ENCODE measurements around the gene PCGF2.
A peak's percentile ranks its signal among the peaks of the same experiment; 100 is the strongest.
"Not testable (repeated sequence)": the region's sequence is repeated elsewhere in the genome, so short reads cannot be mapped to it uniquely, and the experiment has no call there.

Gene PCGF2

DNA sequence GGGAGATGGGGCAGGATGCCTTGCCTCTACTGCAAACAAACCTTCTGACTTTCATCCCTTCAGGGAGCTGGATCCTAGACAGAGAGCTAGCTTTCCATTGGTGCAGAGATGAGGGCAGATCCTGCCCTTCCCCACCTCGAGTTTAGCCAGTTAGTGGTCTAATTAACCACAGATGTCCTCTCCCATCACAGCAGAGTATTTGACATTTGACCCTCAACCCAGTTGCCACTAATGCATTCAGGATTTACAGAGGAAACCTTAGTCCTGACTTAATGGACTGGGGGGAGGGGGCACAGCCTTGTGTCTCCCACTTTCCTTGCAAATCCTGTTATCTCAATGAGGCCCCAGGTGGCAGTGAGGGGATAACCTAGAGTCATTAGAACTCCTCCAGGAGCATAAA lies 41.0 kb upstream of the PCGF2 start:
- no peak overlapping the region for H3K4me3 ChIP-seq (ENCODE audit: control insufficient read depth, low read depth, low read length)
- DNase-seq (ENCODE audit: low read depth) = peak; percentile 79
- TF ChIP-seq, protein P1, sequence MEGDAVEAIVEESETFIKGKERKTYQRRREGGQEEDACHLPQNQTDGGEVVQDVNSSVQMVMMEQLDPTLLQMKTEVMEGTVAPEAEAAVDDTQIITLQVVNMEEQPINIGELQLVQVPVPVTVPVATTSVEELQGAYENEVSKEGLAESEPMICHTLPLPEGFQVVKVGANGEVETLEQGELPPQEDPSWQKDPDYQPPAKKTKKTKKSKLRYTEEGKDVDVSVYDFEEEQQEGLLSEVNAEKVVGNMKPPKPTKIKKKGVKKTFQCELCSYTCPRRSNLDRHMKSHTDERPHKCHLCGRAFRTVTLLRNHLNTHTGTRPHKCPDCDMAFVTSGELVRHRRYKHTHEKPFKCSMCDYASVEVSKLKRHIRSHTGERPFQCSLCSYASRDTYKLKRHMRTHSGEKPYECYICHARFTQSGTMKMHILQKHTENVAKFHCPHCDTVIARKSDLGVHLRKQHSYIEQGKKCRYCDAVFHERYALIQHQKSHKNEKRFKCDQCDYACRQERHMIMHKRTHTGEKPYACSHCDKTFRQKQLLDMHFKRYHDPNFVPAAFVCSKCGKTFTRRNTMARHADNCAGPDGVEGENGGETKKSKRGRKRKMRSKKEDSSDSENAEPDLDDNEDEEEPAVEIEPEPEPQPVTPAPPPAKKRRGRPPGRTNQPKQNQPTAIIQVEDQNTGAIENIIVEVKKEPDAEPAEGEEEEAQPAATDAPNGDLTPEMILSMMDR (conservative IDR thresholded peaks at IDR 0.05; ENCODE audit: control insufficient read depth, insufficient read depth, low read depth, low read length) = no peak

- not testable (repeated sequence) for H3K4me3 ChIP-seq (ENCODE audit: control insufficient read depth, low read depth, low read length); DNase-seq (ENCODE audit: low read depth)
Measured at GRCh38 chr17:38787999-38788398, 39.9 kb upstream of the PCGF2 start.

- H3K4me3 ChIP-seq (ENCODE audit: control insufficient read depth, low read depth, low read length) = no peak overlapping the region
- no peak for DNase-seq (ENCODE audit: low read depth)
- TF ChIP-seq, protein P1 (conservative IDR thresholded peaks at IDR 0.05; ENCODE audit: control insufficient read depth, insufficient read depth, low read depth, low read length) = no peak
Measured at GRCh38 chr17:38786372-38786771, 38.2 kb upstream of the PCGF2 start.

- TF ChIP-seq, protein P1 (conservative IDR thresholded peaks at IDR 0.05; ENCODE audit: control insufficient read depth, insufficient read depth, low read depth, low read length) = no peak
- DNase-seq (ENCODE audit: low read depth) = no peak
- H3K4me3 ChIP-seq (ENCODE audit: control insufficient read depth, low read depth, low read length) = no peak overlapping the region
Measured at GRCh38 chr17:38783227-38783626, 35.1 kb upstream of the PCGF2 start.

DNA sequence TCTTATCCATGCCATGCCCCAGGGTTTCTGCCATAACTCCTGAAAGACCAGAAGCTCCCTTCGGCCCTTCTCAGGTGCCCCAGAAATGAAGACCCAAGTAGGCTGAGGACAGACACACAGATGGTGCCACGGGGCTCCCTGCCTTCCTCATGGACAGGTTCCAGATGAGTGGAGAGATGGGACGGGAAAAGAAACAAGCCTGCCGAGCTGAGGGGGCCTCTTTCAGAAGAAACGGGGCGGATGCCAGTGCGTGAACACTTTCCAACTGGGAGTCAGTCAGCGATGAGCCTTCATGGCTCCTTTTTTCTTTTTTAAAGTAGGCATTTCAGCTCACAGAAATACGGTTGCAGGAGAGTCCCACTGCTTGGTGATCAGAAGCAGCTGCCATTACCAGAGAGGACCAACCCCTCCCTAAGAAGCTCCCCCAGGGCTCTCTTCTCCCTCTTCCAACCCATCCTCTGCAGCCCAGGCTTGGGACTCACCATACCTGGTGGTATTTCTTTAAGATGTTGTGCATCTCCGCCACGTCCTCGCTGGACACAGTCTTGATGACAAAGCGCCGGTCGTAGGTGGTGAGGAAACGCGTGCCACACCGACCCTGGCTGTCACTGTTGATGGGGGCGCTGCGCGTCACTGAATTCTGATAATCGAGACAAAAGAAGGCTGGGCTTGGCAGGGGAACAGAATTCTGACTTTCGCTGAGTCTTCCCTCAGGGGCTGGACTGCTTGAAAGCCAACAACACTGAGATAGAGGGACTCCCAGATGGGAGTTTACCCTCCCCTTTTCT lies 32.0 kb upstream of the PCGF2 start:
- TF ChIP-seq, protein P1 (conservative IDR thresholded peaks at IDR 0.05; ENCODE audit: control insufficient read depth, insufficient read depth, low read depth, low read length) = no peak
- H3K4me3 ChIP-seq (ENCODE audit: control insufficient read depth, low read depth, low read length) = no peak overlapping the region
- no peak for DNase-seq (ENCODE audit: low read depth)

DNA sequence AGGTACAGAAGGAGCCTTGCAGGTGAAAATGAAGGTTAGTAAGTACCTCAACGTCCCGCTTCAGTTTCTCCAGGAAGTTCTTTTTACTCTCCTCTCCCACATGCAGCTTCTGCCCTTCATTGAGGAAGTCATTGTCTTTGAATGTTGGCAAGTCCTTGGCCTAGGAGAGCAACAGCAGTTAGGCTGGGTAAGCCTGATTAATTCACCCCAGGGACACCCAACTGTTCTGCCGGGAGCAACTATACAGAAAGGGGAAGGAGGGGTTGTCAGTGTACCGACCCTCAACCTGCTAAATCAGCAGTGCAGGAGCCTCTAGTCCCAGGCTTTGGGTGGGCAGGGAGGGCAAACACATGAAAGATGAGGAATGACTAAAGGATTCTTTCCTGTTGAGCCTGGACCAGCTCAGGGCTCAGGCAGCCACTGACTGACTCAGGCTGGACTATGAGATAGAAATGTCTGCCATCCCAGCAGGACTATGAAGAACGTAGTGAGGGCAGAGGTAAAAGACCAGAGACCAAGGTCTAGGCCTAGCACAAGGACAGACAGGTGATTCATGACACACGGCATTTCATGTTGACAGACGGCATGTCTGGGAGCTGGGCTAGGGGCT lies 29.6 kb upstream of the PCGF2 start:
- H3K4me3 ChIP-seq (ENCODE audit: control insufficient read depth, low read depth, low read length) = no peak overlapping the region
- DNase-seq (ENCODE audit: low read depth) = no peak
- TF ChIP-seq, protein P1 (conservative IDR thresholded peaks at IDR 0.05; ENCODE audit: control insufficient read depth, insufficient read depth, low read depth, low read length) = no peak

DNA sequence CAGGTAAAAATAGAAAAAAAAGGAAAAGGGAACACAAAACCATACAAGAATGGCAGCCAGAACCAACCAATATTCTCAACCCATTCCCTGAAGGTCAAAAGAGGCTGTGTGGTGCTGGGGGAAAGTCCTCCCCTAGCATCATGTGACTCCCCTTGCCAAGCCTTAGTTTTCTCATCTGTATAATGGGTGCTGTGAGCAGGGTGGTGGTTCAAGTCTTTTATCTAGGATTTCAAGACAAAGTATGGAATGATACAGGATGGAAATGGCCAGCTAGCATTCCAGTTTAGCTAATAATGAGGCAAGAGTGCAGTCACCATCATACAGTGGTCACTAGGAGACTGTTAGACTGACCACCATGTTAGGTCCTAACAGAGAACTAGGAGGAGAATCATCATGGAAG lies 25.1 kb upstream of the PCGF2 start:
- no peak overlapping the region for H3K4me3 ChIP-seq (ENCODE audit: control insufficient read depth, low read depth, low read length)
- no peak for DNase-seq (ENCODE audit: low read depth)
- TF ChIP-seq, protein P1 (conservative IDR thresholded peaks at IDR 0.05; ENCODE audit: control insufficient read depth, insufficient read depth, low read depth, low read length) = no peak
